Peyer's patch (tissue), 4 donors: ENCODE data around the gene TULP3.

Experiments
- POLR2A ChIP-seq, 2 donors: fragments of 450-650 bp; IDR thresholded peaks; one replicate each; pipeline ENCODE4 v1.5.1; 2017; ENCODE audit warnings: antibody characterized with exemption in 2 of 2, mild to moderate bottlenecking in 2 of 2, moderate library complexity in 2 of 2
- TF ChIP-seq, protein P1 (sequence below), 6 experiments: fragments of 450-650 bp in 4 of 6; fragments of 200-600 bp in 2 of 6; sonication (generic) in 1 of 6; IDR thresholded peaks; one replicate each; pipeline ENCODE4 v1.5.1; 2017 to 2019; ENCODE audit warnings: antibody characterized with exemption in 6 of 6, mild to moderate bottlenecking in 3 of 6, moderate library complexity in 1 of 6

DNA sequence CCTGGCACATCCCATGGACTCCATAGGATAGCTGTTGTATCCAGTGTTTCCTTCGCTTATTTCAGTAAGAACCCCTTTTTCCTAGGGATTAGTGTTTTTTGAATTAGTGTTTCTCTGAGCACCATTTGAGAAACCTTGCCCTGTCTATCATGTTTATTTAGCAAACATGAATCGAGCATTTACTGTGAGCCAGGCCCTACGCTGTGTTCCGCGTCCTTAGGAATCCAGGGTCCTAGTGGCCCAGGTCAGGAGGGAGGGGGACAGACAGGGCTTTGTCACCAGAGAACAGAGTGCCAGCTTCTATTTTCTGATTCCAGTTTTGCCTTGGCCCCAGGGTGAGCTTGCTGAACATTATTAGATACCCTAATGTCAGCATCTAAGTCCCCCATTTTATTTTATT lies 71.0 kb downstream of the TULP3 start:
- TF ChIP-seq, protein P1, sequence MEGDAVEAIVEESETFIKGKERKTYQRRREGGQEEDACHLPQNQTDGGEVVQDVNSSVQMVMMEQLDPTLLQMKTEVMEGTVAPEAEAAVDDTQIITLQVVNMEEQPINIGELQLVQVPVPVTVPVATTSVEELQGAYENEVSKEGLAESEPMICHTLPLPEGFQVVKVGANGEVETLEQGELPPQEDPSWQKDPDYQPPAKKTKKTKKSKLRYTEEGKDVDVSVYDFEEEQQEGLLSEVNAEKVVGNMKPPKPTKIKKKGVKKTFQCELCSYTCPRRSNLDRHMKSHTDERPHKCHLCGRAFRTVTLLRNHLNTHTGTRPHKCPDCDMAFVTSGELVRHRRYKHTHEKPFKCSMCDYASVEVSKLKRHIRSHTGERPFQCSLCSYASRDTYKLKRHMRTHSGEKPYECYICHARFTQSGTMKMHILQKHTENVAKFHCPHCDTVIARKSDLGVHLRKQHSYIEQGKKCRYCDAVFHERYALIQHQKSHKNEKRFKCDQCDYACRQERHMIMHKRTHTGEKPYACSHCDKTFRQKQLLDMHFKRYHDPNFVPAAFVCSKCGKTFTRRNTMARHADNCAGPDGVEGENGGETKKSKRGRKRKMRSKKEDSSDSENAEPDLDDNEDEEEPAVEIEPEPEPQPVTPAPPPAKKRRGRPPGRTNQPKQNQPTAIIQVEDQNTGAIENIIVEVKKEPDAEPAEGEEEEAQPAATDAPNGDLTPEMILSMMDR (IDR thresholded peaks at IDR 0.05), result no peak
- no peak for TF ChIP-seq POLR2A (IDR thresholded peaks at IDR 0.05)
